Hematopoietic multipotent progenitor cell (in vitro differentiated cells): ENCODE measurements around the gene GOLGA7B. TPM values are rescaled to one million over a fixed set of nuclear protein-coding genes. Genes with fewer than 3 reads are reported as not detected.
"Not testable (repeated sequence)": the region's sequence is repeated elsewhere in the genome, so short reads cannot be mapped to it uniquely, and the experiment has no call there.

Experiments used
- DNase-seq, 3 donors: peaks; one replicate each; pipeline ENCODE4 v3.0.0-alpha.2; 2011 to 2015; ENCODE audit warnings: low read depth in 2 of 3, low spot score in 2 of 3
- total RNA-seq: library from RNA; depleted of rRNA; stranded (reverse); fragments of >200 nt; gene quantifications from one replicate; pipeline ENCODE4 v1.2.3, GENCODE V29; 2012

Gene GOLGA7B
- total RNA-seq, 1 donor = under 0.01 TPM

- DNase-seq = no peak
Measured at GRCh38 chr10:97830064-97830463, 19.6 kb upstream of the GOLGA7B start.

GRCh38 chr10:97831259-97831658, 18.4 kb upstream of the GOLGA7B start:
- no peak for DNase-seq

GRCh38 chr10:97836446-97836845, 13.2 kb upstream of the GOLGA7B start:
- DNase-seq = no peak

GRCh38 chr10:97838091-97838490, 11.6 kb upstream of the GOLGA7B start:
- DNase-seq = no peak

GRCh38 chr10:97841166-97841565, 8.5 kb upstream of the GOLGA7B start:
- DNase-seq = not testable (repeated sequence)

GRCh38 chr10:97842114-97842513, 7.5 kb upstream of the GOLGA7B start:
- not testable (repeated sequence) for DNase-seq

GRCh38 chr10:97842656-97843280, 6.9 kb upstream of the GOLGA7B start:
- DNase-seq = peak in 2 of 3 donors; percentile 18 to 20

- DNase-seq = no peak
Measured at GRCh38 chr10:97843281-97843671, 6.4 kb upstream of the GOLGA7B start.

GRCh38 chr10:97843972-97844371, 5.7 kb upstream of the GOLGA7B start:
- not testable (repeated sequence) for DNase-seq

- DNase-seq = no peak
Measured at GRCh38 chr10:97844678-97845077, 5.0 kb upstream of the GOLGA7B start.

GRCh38 chr10:97849103-97849686, 448 bp upstream of the GOLGA7B start:
- DNase-seq = peak in 1 of 3 donors; percentile 17

GRCh38 chr10:97850446-97850845, 803 bp downstream of the GOLGA7B start:
- DNase-seq = peak in 1 of 3 donors; percentile 15

GRCh38 chr10:97851341-97852001, 1.8 kb downstream of the GOLGA7B start:
- DNase-seq = peak in 1 of 3 donors; percentile 49

- no peak for DNase-seq
Measured at GRCh38 chr10:97852277-97852676, 2.6 kb downstream of the GOLGA7B start.

- DNase-seq = no peak
Measured at GRCh38 chr10:97852840-97853405, 3.3 kb downstream of the GOLGA7B start.

- DNase-seq = no peak
Measured at GRCh38 chr10:97854743-97855142, 5.1 kb downstream of the GOLGA7B start.

GRCh38 chr10:97858001-97858439, 8.4 kb downstream of the GOLGA7B start:
- peak in 2 of 3 donors; percentile 56 to 74 for DNase-seq

GRCh38 chr10:97861097-97861750, 11.6 kb downstream of the GOLGA7B start:
- no peak for DNase-seq

GRCh38 chr10:97861924-97862323, 12.3 kb downstream of the GOLGA7B start:
- DNase-seq = no peak

- DNase-seq = no peak
Measured at GRCh38 chr10:97863808-97864207, 14.2 kb downstream of the GOLGA7B start.

GRCh38 chr10:97865488-97865887, 15.8 kb downstream of the GOLGA7B start:
- DNase-seq = no peak
